H9 (cell line): ENCODE measurements around the gene SRP19. TPM values are rescaled to one million over a fixed set of nuclear protein-coding genes. Genes with fewer than 3 reads are reported as not detected.

Experiments used
- DNase-seq: peaks from one replicate; pipeline ENCODE4 v3.0.0-alpha.2; 2017
- H2AFZ ChIP-seq: one replicate; pipeline ENCODE4 v1.6.1; 2013; ENCODE audit warnings: mild to moderate bottlenecking, low read length, control low read depth, moderate library complexity
- H2AK5ac ChIP-seq: 2 replicates; pipeline ENCODE4 v1.6.1; 2013; ENCODE audit warnings: low read length, control low read depth, mixed read lengths; ENCODE audit not compliant: insufficient read length
- H2BK120ac ChIP-seq: one replicate; pipeline ENCODE4 v1.6.1; 2013; ENCODE audit warnings: low read depth, mild to moderate bottlenecking, low read length, control low read depth, inconsistent platforms; ENCODE audit not compliant: poor library complexity, severe bottlenecking
- H2BK12ac ChIP-seq: 2 replicates; pipeline ENCODE4 v1.6.1; 2013; ENCODE audit warnings: low read length, control low read depth, mixed read lengths, low read depth; ENCODE audit not compliant: insufficient read length
- H2BK15ac ChIP-seq: 2 replicates; pipeline ENCODE4 v1.6.1; 2013; ENCODE audit warnings: low read depth, low read length, control low read depth
- H2BK20ac ChIP-seq: one replicate; pipeline ENCODE4 v1.6.1; 2013; ENCODE audit warnings: low read depth, mild to moderate bottlenecking, low read length, control low read depth, inconsistent platforms; ENCODE audit not compliant: poor library complexity, severe bottlenecking
- H2BK5ac ChIP-seq: 2 replicates; pipeline ENCODE4 v1.6.1; 2013; ENCODE audit warnings: low read length, control low read depth, mixed read lengths; ENCODE audit not compliant: insufficient read length
- H3K14ac ChIP-seq: 2 replicates; pipeline ENCODE4 v1.6.1; 2013; ENCODE audit warnings: low read length, control low read depth; ENCODE audit not compliant: insufficient read depth
- H3K18ac ChIP-seq: 2 replicates; pipeline ENCODE4 v1.6.1; 2013; ENCODE audit warnings: low read depth, mild to moderate bottlenecking, mixed read lengths, low read length, control low read depth; ENCODE audit not compliant: insufficient read length
- H3K23ac ChIP-seq: 2 replicates; pipeline ENCODE4 v1.6.1; 2013; ENCODE audit warnings: low read length, control low read depth, mixed read lengths, low read depth; ENCODE audit not compliant: insufficient read length
- H3K23me2 ChIP-seq: 2 replicates; pipeline ENCODE4 v1.6.1; 2013; ENCODE audit warnings: low read depth, mild to moderate bottlenecking, mixed read lengths, low read length, control low read depth; ENCODE audit not compliant: insufficient read length, poor library complexity, severe bottlenecking
- H3K27ac ChIP-seq: 2 replicates; pipeline ENCODE4 v1.5.1; 2013; ENCODE audit warnings: low read length, control low read depth, mixed read lengths, low read depth; ENCODE audit not compliant: insufficient read length
- H3K27me3 ChIP-seq: 2 replicates; pipeline ENCODE4 v1.6.1; 2013; ENCODE audit warnings: low read length, control low read depth, inconsistent platforms; ENCODE audit not compliant: insufficient read depth
- H3K4ac ChIP-seq: 2 replicates; pipeline ENCODE4 v1.6.1; 2013; ENCODE audit warnings: low read depth, mild to moderate bottlenecking, control low read depth, inconsistent platforms, low read length, moderate library complexity
- H3K4me1 ChIP-seq: 2 replicates; pipeline ENCODE4 v1.6.1; 2013; ENCODE audit warnings: low read length, control low read depth, inconsistent platforms; ENCODE audit not compliant: insufficient read depth
- H3K4me2 ChIP-seq: 2 replicates; pipeline ENCODE4 v1.6.1; 2013; ENCODE audit warnings: low read length, control low read depth, mixed read lengths; ENCODE audit not compliant: insufficient read length, insufficient read depth
- H3K56ac ChIP-seq: 2 replicates; pipeline ENCODE4 v1.6.1; 2013; ENCODE audit warnings: low read depth, mild to moderate bottlenecking, mixed read lengths, low read length, control low read depth; ENCODE audit not compliant: insufficient read length
- H3K79me1 ChIP-seq: 2 replicates; pipeline ENCODE4 v1.6.1; 2013; ENCODE audit warnings: low read depth, mild to moderate bottlenecking, moderate library complexity, low read length, control low read depth, inconsistent platforms; ENCODE audit not compliant: insufficient read depth, poor library complexity, severe bottlenecking
- H3K79me2 ChIP-seq: 2 replicates; pipeline ENCODE4 v1.6.1; 2013; ENCODE audit warnings: low read length, control low read depth, inconsistent platforms; ENCODE audit not compliant: insufficient read depth
- H3K9ac ChIP-seq: 2 replicates; pipeline ENCODE4 v1.6.1; 2013; ENCODE audit warnings: low read length, control low read depth, mixed read lengths; ENCODE audit not compliant: insufficient read length; ENCODE audit errors: extremely low read depth
- H3K9me3 ChIP-seq: one replicate; pipeline ENCODE4 v1.6.1; 2013; ENCODE audit warnings: low read depth, low read length, inconsistent platforms; ENCODE audit not compliant: control insufficient read depth
- H3T11ph ChIP-seq: one replicate; pipeline ENCODE4 v1.6.1; 2013; ENCODE audit warnings: mild to moderate bottlenecking, low read length, control low read depth, inconsistent platforms
- H4K20me1 ChIP-seq: one replicate; pipeline ENCODE4 v1.6.1; 2013; ENCODE audit not compliant: control insufficient read depth, insufficient read length, insufficient read depth
- H4K5ac ChIP-seq: 2 replicates; pipeline ENCODE4 v1.6.1; 2013; ENCODE audit warnings: low read depth, mild to moderate bottlenecking, mixed read lengths, low read length, control low read depth; ENCODE audit not compliant: insufficient read length
- H4K8ac ChIP-seq: replicated peaks from 2 replicates; pipeline ENCODE4 v1.6.1; 2013; ENCODE audit warnings: low read length, control low read depth, mixed read lengths, low read depth; ENCODE audit not compliant: insufficient read length
- H4K91ac ChIP-seq: 2 replicates; pipeline ENCODE4 v1.6.1; 2013; ENCODE audit warnings: low read depth, mild to moderate bottlenecking, moderate library complexity, mixed read lengths, low read length, control low read depth; ENCODE audit not compliant: insufficient read length
- H3K27ac Mint-ChIP-seq, 3 experiments: 2 replicates in 2 of 3; 3 replicates in 1 of 3; pipeline ENCODE4 v1.8.0; 2020 to 2021; ENCODE audit warnings: mixed read lengths in 3 of 3, mild to moderate bottlenecking in 1 of 3, moderate library complexity in 1 of 3
- H3K27me3 Mint-ChIP-seq: 2 replicates; pipeline ENCODE4 v1.8.0; 2021; ENCODE audit warnings: low read depth, mild to moderate bottlenecking, moderate library complexity, mixed read lengths
- H3K36me3 Mint-ChIP-seq, 3 experiments: 2 replicates in 2 of 3; 3 replicates in 1 of 3; pipeline ENCODE4 v1.8.0; 2020 to 2021; ENCODE audit warnings: low read depth in 3 of 3, mixed read lengths in 3 of 3; ENCODE audit not compliant: insufficient read depth in 1 of 3
- H3K4me1 Mint-ChIP-seq, 2 experiments: 2 replicates each; pipeline ENCODE4 v1.8.0; 2020; ENCODE audit warnings: mixed read lengths in 2 of 2
- H3K4me3 Mint-ChIP-seq, 2 experiments: 2 replicates in 1 of 2; 3 replicates in 1 of 2; pipeline ENCODE4 v1.8.0; 2020 to 2021; ENCODE audit warnings: mild to moderate bottlenecking in 2 of 2, mixed read lengths in 2 of 2, moderate library complexity in 1 of 2
- H3K9me3 Mint-ChIP-seq, 2 experiments: 2 replicates in 1 of 2; 3 replicates in 1 of 2; pipeline ENCODE4 v1.8.0; 2020; ENCODE audit warnings: mild to moderate bottlenecking in 2 of 2, mixed read lengths in 2 of 2, moderate library complexity in 1 of 2
- CTCF ChIP-seq: fragments of 200-600 bp; sonication (generic); conservative IDR thresholded peaks from 3 replicates; pipeline ENCODE4 v1.8.0; 2021; ENCODE audit warnings: antibody characterized with exemption, mild to moderate bottlenecking
- WGBS: extraction: QIAGEN DNeasy Blood & Tissue Kit; methylation state at CpG from one replicate; pipeline ENCODE4 v1.1.7; 2013; ENCODE audit warnings: missing lambda C conversion rate, low lambda C conversion rate, mixed read lengths; ENCODE audit not compliant: insufficient read length; ENCODE audit errors: extremely low coverage; 5-methylcytosine and 5-hydroxymethylcytosine counted together
- total RNA-seq: library from RNA; stranded (reverse); gene quantifications from 2 replicates; pipeline ENCODE4 v1.2.1, GENCODE V29; 2021

SRP19 gene
- total RNA-seq, 1 experiment from 2014 or later, result 78.9 TPM

GRCh38 chr5:112844489-112844888, 16.6 kb upstream of the SRP19 start:
- Histone ChIP-seq H3K79me2 (no peaks in the 10 kb centered on the region), H3K4me1 (peaks cover 8% of the 10 kb centered on the region), H4K91ac (no peak overlapping the region), H2BK15ac (no peak overlapping the region), H2BK120ac (no peak overlapping the region), H3K23me2 (no peaks in the 10 kb centered on the region), H3K23ac (no peak overlapping the region), H3K56ac (no peak overlapping the region), H4K20me1 (no peaks in the 10 kb centered on the region), H2BK20ac (no peak overlapping the region), H2BK12ac (no peak overlapping the region), H2AK5ac (no peak overlapping the region), H3K9ac (no peak overlapping the region), H3K79me1 (no peaks in the 10 kb centered on the region), H3K9me3 (no peaks in the 10 kb centered on the region), H2AFZ (no peak overlapping the region), H3K14ac (no peak overlapping the region), H4K8ac (no peak overlapping the region), H3K27ac (no peak overlapping the region), H2BK5ac (no peak overlapping the region), H3K4me2 (no peak overlapping the region), H4K5ac (no peak overlapping the region), H3K4ac (no peak overlapping the region), H3K27me3 (no peaks in the 10 kb centered on the region), H3T11ph (no peak overlapping the region), H3K18ac (no peak overlapping the region)
- no CpG with 5 or more reads among the region's 1 CpG for WGBS
- Mint-ChIP-seq H3K27ac (no peak overlapping the region), H3K4me1 (peaks cover 14 to 19% of the 10 kb centered on the region in 2 experiments), H3K9me3 (peaks cover 11 to 12% of the 10 kb centered on the region in 2 experiments; a peak in 4 of 5 replicates), H3K27me3 (no peaks in the 10 kb centered on the region), H3K36me3 (peaks cover 33 to 37% (median 36%) of the 10 kb centered on the region in 3 experiments), H3K4me3 (no peak overlapping the region)
- no peak for TF ChIP-seq CTCF
- DNase-seq, result no peak
